ENCODE data around the gene TRMT61A.

DNA sequence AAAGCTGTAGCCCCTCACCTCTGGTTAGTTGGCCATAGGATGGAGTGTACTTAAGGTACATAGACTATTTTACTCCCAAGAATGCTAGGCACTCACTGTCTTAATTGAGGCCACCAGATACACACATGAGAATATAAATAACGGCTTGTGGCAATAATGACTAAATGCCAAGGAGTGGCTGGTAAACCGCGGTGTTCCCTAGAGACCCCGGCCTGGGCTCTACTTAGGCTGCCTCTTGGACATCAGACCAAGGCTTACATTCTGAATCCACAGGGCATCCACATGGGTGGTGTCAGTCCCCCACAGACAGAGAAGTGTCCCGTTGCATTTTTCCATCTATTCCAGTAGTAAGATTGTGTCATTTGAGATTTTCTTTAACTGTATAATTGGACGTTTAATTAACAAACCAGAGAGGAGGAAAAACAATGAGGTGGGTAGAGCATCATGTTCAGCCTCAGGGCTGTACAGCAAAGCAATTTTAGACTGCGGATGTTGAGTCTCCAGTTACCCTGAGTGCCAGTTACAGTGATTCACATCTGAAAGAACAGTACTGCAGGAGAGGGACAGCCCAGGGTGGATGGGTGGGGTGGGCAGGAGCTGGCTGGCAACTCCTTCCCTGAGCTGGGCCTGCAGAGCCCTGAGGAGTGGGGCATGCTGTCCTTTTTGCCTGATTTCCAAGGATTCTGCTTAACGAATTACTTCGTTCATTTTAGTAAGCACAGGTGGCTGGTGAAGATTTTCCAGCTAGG is 26.9 kb upstream of the TRMT61A start:
- TF ChIP-seq HDAC6 (IDR thresholded peaks at IDR 0.05; ENCODE audit: low read depth, low read length) (no peak), RBFOX2 (IDR thresholded peaks at IDR 0.05; ENCODE audit: low read depth, low read length) (no peak), CBX5 (IDR thresholded peaks at IDR 0.05; ENCODE audit: borderline replicate concordance, low read depth) (no peak), ZMIZ1 (IDR thresholded peaks at IDR 0.05; ENCODE audit: low read depth in 2 of 2, low read length in 2 of 2) (no peak), CTCF (IDR thresholded peaks at IDR 0.05 in 2 of 3, conservative IDR thresholded peaks at IDR 0.05 in 1 of 3; ENCODE audit: insufficient read depth in 2 of 3, low read depth in 1 of 3, low read length in 3 of 3) (no peak), SP1 (CRISPR knock-in tag; IDR thresholded peaks at IDR 0.05) (no peak), JUND (IDR thresholded peaks at IDR 0.05; ENCODE audit: borderline replicate concordance, low read depth, low read length) (no peak), JUND (tag; IDR thresholded peaks at IDR 0.05; ENCODE audit: borderline replicate concordance, low read depth, low read length) (no peak), JUNB (CRISPR knock-in tag; conservative IDR thresholded peaks at IDR 0.05) (no peak), THAP7 (CRISPR knock-in tag; IDR thresholded peaks at IDR 0.05) (no peak), NCOR1 (IDR thresholded peaks at IDR 0.05) (no peak), KDM1A (IDR thresholded peaks at IDR 0.05) (no peak), ZNF253 (CRISPR knock-in tag; conservative IDR thresholded peaks at IDR 0.05) (no peak), PURB (CRISPR knock-in tag; IDR thresholded peaks at IDR 0.05; ENCODE audit: low read depth) (no peak)
- TF ChIP-seq, protein P1, sequence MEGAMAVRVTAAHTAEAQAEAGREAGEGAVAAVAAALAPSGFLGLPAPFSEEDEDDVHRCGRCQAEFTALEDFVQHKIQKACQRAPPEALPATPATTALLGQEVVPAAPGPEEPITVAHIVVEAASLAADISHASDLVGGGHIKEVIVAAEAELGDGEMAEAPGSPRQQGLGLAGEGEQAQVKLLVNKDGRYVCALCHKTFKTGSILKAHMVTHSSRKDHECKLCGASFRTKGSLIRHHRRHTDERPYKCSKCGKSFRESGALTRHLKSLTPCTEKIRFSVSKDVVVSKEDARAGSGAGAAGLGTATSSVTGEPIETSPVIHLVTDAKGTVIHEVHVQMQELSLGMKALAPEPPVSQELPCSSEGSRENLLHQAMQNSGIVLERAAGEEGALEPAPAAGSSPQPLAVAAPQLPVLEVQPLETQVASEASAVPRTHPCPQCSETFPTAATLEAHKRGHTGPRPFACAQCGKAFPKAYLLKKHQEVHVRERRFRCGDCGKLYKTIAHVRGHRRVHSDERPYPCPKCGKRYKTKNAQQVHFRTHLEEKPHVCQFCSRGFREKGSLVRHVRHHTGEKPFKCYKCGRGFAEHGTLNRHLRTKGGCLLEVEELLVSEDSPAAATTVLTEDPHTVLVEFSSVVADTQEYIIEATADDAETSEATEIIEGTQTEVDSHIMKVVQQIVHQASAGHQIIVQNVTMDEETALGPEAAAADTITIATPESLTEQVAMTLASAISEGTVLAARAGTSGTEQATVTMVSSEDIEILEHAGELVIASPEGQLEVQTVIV (CRISPR knock-in tag; IDR thresholded peaks at IDR 0.05; ENCODE audit: borderline replicate concordance): no peak

Measured in K562 (cell line).